ENCODE measurements around the gene SCYL2. TPM values are rescaled to one million over a fixed set of nuclear protein-coding genes. Genes with fewer than 3 reads are reported as not detected.
"Not testable (repeated sequence)": the region's sequence is repeated elsewhere in the genome, so short reads cannot be mapped to it uniquely, and the experiment has no call there.

SCYL2 gene
- total RNA-seq, 6 experiments from 2014 or later, result 40.0 to 46.7 (median 40.8) TPM

GRCh38 chr12:100251917-100252316 is 15.1 kb upstream of the SCYL2 start:
- Mint-ChIP-seq H3K27ac (no peak overlapping the region), H3K36me3 (ENCODE audit: low read depth) (no peaks in the 10 kb centered on the region), H3K4me1 (ENCODE audit: low read depth) (peaks cover 11% of the 10 kb centered on the region), H3K4me3 (no peak overlapping the region), H3K27me3 (ENCODE audit: insufficient read depth) (peaks cover 3% of the 10 kb centered on the region), H3K9me3 (no peaks in the 10 kb centered on the region)
- TF ChIP-seq, protein P1, sequence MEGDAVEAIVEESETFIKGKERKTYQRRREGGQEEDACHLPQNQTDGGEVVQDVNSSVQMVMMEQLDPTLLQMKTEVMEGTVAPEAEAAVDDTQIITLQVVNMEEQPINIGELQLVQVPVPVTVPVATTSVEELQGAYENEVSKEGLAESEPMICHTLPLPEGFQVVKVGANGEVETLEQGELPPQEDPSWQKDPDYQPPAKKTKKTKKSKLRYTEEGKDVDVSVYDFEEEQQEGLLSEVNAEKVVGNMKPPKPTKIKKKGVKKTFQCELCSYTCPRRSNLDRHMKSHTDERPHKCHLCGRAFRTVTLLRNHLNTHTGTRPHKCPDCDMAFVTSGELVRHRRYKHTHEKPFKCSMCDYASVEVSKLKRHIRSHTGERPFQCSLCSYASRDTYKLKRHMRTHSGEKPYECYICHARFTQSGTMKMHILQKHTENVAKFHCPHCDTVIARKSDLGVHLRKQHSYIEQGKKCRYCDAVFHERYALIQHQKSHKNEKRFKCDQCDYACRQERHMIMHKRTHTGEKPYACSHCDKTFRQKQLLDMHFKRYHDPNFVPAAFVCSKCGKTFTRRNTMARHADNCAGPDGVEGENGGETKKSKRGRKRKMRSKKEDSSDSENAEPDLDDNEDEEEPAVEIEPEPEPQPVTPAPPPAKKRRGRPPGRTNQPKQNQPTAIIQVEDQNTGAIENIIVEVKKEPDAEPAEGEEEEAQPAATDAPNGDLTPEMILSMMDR (IDR thresholded peaks at IDR 0.05), result no peak
- DNase-seq, result no peak

- peaks cover 8% of the 10 kb centered on the region for H3K4me1 Mint-ChIP-seq (ENCODE audit: low read depth)
- H3K27me3 Mint-ChIP-seq (ENCODE audit: insufficient read depth), result peaks cover 3% of the 10 kb centered on the region
- DNase-seq, result no peak
- TF ChIP-seq, protein P1 (IDR thresholded peaks at IDR 0.05), result no peak
- H3K4me3 Mint-ChIP-seq, result no peak overlapping the region
- no peaks in the 10 kb centered on the region for H3K36me3 Mint-ChIP-seq (ENCODE audit: low read depth)
- H3K27ac Mint-ChIP-seq, result no peak overlapping the region
- H3K9me3 Mint-ChIP-seq, result no peaks in the 10 kb centered on the region
Observed at GRCh38 chr12:100253437-100253836, 13.5 kb upstream of the SCYL2 start.

DNA sequence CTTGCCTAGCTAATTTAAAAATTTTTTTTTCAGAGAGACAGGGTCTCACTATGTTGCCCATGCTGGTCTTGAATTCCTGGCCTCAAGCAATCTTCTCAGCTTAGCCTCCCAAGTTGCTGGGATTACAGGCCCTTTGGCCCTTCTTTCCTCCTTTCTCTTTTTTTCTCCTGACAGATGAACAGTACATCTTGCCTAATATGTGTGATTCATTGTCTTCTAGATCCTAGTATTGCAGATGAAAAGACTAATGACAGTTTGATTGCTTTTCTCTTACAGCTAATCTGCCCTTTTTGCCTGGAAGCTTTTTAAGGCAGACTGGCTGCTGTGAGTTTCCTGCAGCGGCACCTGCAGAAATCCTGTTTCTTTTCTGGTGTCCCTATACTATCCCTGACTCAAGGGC is 12.1 kb upstream of the SCYL2 start:
- no peaks in the 10 kb centered on the region for H3K36me3 Mint-ChIP-seq (ENCODE audit: low read depth)
- no peak overlapping the region for H3K27ac Mint-ChIP-seq
- H3K9me3 Mint-ChIP-seq, result no peaks in the 10 kb centered on the region
- TF ChIP-seq, protein P1 (IDR thresholded peaks at IDR 0.05), result no peak
- peak; percentile 6 for DNase-seq
- no peak overlapping the region for H3K4me3 Mint-ChIP-seq
- H3K4me1 Mint-ChIP-seq (ENCODE audit: low read depth), result no peaks in the 10 kb centered on the region
- peaks cover 3% of the 10 kb centered on the region; the same call in 1 of the 2 replicates for H3K27me3 Mint-ChIP-seq (ENCODE audit: insufficient read depth)

DNA sequence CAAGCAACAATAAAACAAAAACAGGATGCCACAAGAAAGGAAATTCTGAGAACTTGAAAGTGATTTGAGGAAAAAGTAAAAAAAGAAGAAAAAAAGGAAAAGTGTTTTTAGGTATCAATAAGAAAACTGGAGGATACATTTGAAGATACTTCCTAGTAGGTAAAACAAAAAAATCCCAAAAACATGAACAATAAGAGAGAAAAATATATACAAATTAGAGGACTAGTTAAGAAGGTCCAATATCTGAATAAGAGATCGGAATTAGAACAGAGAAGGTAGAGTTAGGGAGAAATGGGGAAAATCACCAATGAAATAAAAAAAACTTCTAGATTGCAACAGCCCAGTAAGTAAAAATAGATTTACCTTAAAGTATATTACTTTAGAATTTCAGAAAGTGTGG is 8.8 kb upstream of the SCYL2 start:
- Mint-ChIP-seq H3K27me3 (ENCODE audit: insufficient read depth) (peaks cover 3% of the 10 kb centered on the region; the same call in 1 of the 2 replicates), H3K4me1 (ENCODE audit: low read depth) (no peaks in the 10 kb centered on the region), H3K36me3 (ENCODE audit: low read depth) (no peaks in the 10 kb centered on the region), H3K27ac (no peak overlapping the region), H3K4me3 (no peak overlapping the region), H3K9me3 (no peaks in the 10 kb centered on the region)
- no peak for DNase-seq
- TF ChIP-seq, protein P1 (IDR thresholded peaks at IDR 0.05), result no peak

DNA sequence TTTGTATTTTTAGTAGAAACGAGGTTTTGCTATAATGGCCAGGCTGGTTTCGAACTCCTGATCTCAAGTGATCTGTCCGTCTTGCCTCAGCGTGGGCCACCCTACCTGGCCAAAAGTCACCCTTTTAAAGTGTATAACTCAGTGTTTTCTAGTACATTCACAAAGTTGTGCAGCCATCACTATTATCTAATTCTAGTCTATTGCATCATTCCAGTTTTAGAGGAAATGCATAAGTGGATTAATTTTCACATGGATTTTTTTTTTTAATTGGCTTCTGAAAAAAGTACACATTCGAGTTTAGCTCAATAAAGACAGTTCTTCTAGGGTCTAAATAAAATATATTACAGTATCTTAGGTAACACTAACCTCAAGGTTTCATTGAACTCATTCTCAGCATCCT is 3.8 kb upstream of the SCYL2 start:
- no peak for DNase-seq
- Mint-ChIP-seq H3K36me3 (ENCODE audit: low read depth) (no peaks in the 10 kb centered on the region), H3K27ac (no peak overlapping the region), H3K9me3 (no peaks in the 10 kb centered on the region), H3K4me3 (no peak overlapping the region), H3K4me1 (ENCODE audit: low read depth) (peaks cover 8% of the 10 kb centered on the region), H3K27me3 (ENCODE audit: insufficient read depth) (peaks cover 3% of the 10 kb centered on the region)
- TF ChIP-seq, protein P1 (IDR thresholded peaks at IDR 0.05), result no peak

- DNase-seq; H3K27me3 Mint-ChIP-seq (ENCODE audit: insufficient read depth); H3K4me3 Mint-ChIP-seq; H3K36me3 Mint-ChIP-seq (ENCODE audit: low read depth); H3K9me3 Mint-ChIP-seq; H3K27ac Mint-ChIP-seq: not testable (repeated sequence)
- H3K4me1 Mint-ChIP-seq (ENCODE audit: low read depth), result peaks cover 23% of the 10 kb centered on the region
Observed at GRCh38 chr12:100265107-100265506, 1.9 kb upstream of the SCYL2 start.
